Measurements from ENCODE around the gene ARL13A.

ARL13A gene

GRCh38 chrX:100969408-100969807, at the start of gene ARL13A:
Gene ARL13A (plus strand): TSS chrX:100969708. CDS start chrX:100973690, 3,982 bp downstream.
- no peak for TF ChIP-seq CTCF (IDR thresholded peaks at IDR 0.05)

GRCh38 chrX:100924375-100924774, 45.1 kb upstream of the ARL13A start:
- no peak for TF ChIP-seq CTCF (IDR thresholded peaks at IDR 0.05)

GRCh38 chrX:100926453-100926852, 43.1 kb upstream of the ARL13A start:
- no peak for TF ChIP-seq CTCF (IDR thresholded peaks at IDR 0.05)

- no peak for TF ChIP-seq CTCF (IDR thresholded peaks at IDR 0.05)
These were observed 40.6 kb upstream of the ARL13A start, which contains the start of gene XKRX for GRCh38 chrX:100928660-100929613. Gene XKRX (minus strand): TSS chrX:100928917. CDS start chrX:100928304, 613 bp downstream.

- TF ChIP-seq CTCF (IDR thresholded peaks at IDR 0.05) = no peak
These were observed 38.1 kb upstream of the ARL13A start for GRCh38 chrX:100931218-100931924.

GRCh38 chrX:100931925-100932285, 37.6 kb upstream of the ARL13A start:
- no peak for TF ChIP-seq CTCF (IDR thresholded peaks at IDR 0.05)

- no peak for TF ChIP-seq CTCF (IDR thresholded peaks at IDR 0.05)
These were observed 33.7 kb upstream of the ARL13A start for GRCh38 chrX:100935767-100936166.
